Tibial nerve (tissue), 4 donors: ENCODE results near the gene SLC29A3.

ENCODE experiments used
- EP300 ChIP-seq, 2 donors: sonication (generic); formaldehyde crosslinking; IDR thresholded peaks; one replicate each; pipeline ENCODE4 v1.6.1; 2017; ENCODE audit warnings: antibody characterized with exemption in 2 of 2, mild to moderate bottlenecking in 1 of 2
- POLR2A ChIP-seq, 2 donors: fragments of 450-650 bp; IDR thresholded peaks; one replicate each; pipeline ENCODE4 v1.6.1; 2017; ENCODE audit warnings: antibody characterized with exemption in 2 of 2, mild to moderate bottlenecking in 2 of 2, moderate library complexity in 2 of 2
- TF ChIP-seq, protein P1 (sequence below), 5 experiments: fragments of 200-600 bp in 3 of 5; fragments of 450-650 bp in 2 of 5; sonication (generic) in 3 of 5; IDR thresholded peaks; one replicate each; pipeline ENCODE4 v1.5.1; 2016 to 2019; ENCODE audit warnings: antibody characterized with exemption in 5 of 5, mild to moderate bottlenecking in 3 of 5, moderate library complexity in 2 of 5

DNA sequence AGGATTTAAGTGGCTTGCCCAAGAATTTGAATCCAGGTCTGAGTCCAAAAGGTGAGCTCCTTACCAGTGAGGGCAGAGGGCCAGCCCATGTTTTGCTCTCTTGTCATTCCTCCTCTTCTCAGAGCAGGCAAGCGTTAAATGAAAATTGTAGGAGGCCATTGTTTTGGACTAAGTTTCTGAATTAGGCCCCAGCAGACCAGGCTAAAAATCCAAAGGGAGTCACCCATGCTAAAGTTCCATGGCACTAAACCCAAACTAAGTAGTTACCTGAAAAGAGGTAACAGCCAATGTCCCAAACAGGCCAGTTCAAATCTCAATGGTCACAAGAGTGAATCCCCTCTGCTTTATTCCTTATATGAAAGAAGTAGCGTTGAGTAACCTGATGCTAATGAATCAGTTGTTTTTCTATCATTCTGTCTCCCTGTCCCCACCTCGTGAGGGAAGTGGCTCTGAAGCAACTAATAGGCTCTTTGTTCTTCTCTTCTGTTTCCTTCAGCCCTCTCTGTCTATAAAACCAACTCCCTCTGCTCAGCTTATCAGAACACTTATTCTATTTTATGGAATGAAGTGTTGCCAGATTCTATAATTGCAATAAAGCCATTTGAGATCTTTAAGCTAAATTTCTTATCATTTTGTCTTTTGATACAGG is 60.2 kb downstream of the SLC29A3 start:
- TF ChIP-seq, protein P1, sequence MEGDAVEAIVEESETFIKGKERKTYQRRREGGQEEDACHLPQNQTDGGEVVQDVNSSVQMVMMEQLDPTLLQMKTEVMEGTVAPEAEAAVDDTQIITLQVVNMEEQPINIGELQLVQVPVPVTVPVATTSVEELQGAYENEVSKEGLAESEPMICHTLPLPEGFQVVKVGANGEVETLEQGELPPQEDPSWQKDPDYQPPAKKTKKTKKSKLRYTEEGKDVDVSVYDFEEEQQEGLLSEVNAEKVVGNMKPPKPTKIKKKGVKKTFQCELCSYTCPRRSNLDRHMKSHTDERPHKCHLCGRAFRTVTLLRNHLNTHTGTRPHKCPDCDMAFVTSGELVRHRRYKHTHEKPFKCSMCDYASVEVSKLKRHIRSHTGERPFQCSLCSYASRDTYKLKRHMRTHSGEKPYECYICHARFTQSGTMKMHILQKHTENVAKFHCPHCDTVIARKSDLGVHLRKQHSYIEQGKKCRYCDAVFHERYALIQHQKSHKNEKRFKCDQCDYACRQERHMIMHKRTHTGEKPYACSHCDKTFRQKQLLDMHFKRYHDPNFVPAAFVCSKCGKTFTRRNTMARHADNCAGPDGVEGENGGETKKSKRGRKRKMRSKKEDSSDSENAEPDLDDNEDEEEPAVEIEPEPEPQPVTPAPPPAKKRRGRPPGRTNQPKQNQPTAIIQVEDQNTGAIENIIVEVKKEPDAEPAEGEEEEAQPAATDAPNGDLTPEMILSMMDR (IDR thresholded peaks at IDR 0.05), result no peak
- no peak for TF ChIP-seq POLR2A (IDR thresholded peaks at IDR 0.05)
- TF ChIP-seq EP300 (IDR thresholded peaks at IDR 0.05), result no peak
